ENCODE measurements around the gene ZNF892. TPM values are rescaled to one million over a fixed set of nuclear protein-coding genes. Genes with fewer than 3 reads are reported as not detected.

Gene ZNF892
- total RNA-seq: 1.4 TPM

DNA sequence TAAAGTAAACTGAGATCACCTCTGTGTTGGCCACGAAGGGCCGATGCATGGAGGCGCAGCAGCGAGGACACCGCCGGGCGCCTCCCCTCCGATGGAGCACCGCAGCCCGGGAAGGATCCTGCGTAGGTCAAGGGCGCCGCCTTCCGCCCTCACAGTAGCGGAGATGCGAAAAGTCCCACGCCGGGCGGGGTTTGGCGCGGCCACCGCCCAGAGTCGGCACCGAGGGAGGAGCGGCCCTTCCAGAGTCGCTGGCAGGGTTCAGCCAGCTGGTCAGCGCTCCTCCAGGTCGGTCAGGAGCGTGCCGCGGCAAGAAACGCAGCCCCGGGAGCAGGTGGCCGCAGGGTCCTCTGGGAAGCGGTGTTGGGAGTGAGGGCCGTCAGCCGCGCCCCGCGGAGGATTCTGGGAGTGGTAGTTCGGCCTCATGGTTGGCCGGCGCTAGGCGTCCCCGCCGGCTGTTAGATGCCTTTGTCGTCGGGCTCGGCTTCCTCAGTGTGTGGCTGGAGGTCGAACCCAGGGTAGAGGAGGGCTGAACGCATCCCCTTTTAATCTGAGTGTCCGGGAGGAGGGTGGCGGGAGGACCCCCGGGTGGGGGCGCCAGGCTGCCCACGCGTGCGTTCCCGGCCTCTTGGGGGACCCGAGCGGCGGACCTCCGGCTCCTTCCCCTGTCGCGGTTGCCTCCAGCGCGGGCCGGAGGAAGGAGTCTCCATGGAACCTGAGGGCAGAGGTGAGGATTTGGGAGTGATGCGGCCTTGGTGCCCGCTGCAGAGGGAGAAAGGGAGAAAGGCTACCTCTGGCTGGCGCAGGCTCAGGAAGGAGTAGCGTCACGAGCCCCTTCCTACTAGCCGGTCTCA lies at the start of gene ZNF892:
ZNF892 (plus strand) TSS at position 411 of the 851 bp plus-strand sequence; CDS start at position 706, 295 bp downstream.
- peaks cover 14 to 25% of the 10 kb centered on the region in 2 donors for H3K9me3 ChIP-seq
- DNase-seq (ENCODE audit: low spot score in 2 of 2): peak; percentile 38 to 94
- TF ChIP-seq, protein P1, sequence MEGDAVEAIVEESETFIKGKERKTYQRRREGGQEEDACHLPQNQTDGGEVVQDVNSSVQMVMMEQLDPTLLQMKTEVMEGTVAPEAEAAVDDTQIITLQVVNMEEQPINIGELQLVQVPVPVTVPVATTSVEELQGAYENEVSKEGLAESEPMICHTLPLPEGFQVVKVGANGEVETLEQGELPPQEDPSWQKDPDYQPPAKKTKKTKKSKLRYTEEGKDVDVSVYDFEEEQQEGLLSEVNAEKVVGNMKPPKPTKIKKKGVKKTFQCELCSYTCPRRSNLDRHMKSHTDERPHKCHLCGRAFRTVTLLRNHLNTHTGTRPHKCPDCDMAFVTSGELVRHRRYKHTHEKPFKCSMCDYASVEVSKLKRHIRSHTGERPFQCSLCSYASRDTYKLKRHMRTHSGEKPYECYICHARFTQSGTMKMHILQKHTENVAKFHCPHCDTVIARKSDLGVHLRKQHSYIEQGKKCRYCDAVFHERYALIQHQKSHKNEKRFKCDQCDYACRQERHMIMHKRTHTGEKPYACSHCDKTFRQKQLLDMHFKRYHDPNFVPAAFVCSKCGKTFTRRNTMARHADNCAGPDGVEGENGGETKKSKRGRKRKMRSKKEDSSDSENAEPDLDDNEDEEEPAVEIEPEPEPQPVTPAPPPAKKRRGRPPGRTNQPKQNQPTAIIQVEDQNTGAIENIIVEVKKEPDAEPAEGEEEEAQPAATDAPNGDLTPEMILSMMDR (IDR thresholded peaks at IDR 0.05): peak in 2 of 3 experiments; percentile 44 to 59
- peak within 1 kb of the TSS; percentile 52 to 89 for H3K4me3 ChIP-seq
- no peaks in the 10 kb centered on the region for H3K27me3 ChIP-seq
- H3K27ac ChIP-seq: peak within 1 kb of the TSS; percentile 89 to 94
- peaks cover 11 to 26% of the 10 kb centered on the region in 2 donors for H3K36me3 ChIP-seq
- no peaks in the 10 kb centered on the region for H3K4me1 ChIP-seq
- intact Hi-C loops (cut with DNase I): loop anchor here (1.0 to 2.0 kb wide), 3 partner anchors 15 to 85 kb away; partner anchors contain the start of gene ZNF2

DNA sequence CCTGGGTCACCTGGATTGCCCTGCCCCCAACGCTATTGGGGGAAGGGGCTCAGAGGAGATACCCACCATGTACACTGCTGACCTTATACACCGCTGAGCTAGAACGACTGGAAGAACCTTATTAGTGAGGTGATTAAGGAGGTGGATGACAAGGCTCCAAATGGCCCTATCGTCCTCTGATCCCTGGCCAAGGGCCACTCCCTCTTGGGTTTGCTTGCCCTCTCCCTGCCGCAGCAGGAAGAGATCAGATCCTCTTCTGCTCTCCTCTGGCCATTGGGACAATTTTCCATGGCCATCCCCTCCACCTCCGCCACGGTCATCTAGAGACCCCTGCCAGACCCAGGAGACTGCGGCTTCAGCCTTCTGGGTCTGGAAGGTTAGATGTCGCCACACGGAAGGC lies 48.9 kb upstream of the ZNF892 start:
- no peak for DNase-seq (ENCODE audit: low spot score in 2 of 2)
- no peaks in the 10 kb centered on the region for H3K27me3 ChIP-seq
- intact Hi-C loops (cut with DNase I): no loop called here
- H3K36me3 ChIP-seq: peaks cover 23 to 37% of the 10 kb centered on the region in 2 donors
- H3K4me1 ChIP-seq: peaks cover 4 to 10% of the 10 kb centered on the region in 2 donors
- TF ChIP-seq, protein P1 (IDR thresholded peaks at IDR 0.05): no peak
- H3K4me3 ChIP-seq: peak overlapping the region; percentile 72 to 79
- H3K9me3 ChIP-seq: peaks cover 0 to 7% of the 10 kb centered on the region in 2 donors
- H3K27ac ChIP-seq: peak overlapping the region in 1 of 2 donors; percentile 76

DNA sequence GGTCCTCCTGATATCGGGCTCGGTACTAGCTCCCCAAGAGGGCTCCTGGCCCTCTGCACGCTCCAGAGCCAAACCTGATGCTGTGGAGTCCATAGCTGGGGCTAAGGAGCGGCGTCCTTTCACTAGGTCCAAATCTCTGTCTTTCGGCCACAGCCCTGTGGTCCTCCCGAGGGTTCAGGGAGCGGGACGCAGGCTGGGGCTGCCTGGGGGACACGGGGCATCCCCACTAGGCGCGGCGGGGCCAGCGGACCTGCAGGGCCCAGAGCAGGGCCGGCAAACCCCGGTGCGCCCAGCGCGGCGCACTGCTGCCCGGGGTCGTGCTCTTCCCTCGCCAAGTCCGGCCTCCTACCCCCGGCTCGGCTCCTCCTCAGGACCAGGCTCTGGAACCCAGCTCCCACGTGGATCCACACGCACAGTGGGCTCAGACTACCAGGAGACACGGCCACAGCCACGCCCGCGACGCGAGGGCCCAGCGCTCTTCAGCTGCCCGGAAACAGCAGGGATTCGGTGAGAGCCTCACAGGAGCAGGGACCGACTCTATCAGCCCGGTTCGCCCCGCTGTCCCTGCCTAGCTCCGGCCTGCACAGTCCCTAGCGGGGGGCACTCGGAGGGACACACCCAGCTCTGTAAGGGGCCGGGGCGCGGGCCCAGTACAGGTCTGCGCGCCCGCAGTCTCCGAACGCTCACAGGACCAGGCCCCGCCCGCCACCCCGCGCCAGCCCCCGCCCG lies 48.3 kb upstream of the ZNF892 start:
- TF ChIP-seq, protein P1 (IDR thresholded peaks at IDR 0.05): no peak
- peaks cover 0 to under 1% of the 10 kb centered on the region in 2 donors for H3K9me3 ChIP-seq
- intact Hi-C loops (cut with DNase I): no loop called here
- peaks cover 18 to 31% of the 10 kb centered on the region in 2 donors for H3K36me3 ChIP-seq
- H3K27me3 ChIP-seq: no peaks in the 10 kb centered on the region
- peak overlapping the region; percentile 72 to 79 for H3K4me3 ChIP-seq
- H3K27ac ChIP-seq: peak overlapping the region; percentile 76 to 88
- H3K4me1 ChIP-seq: peaks cover 4 to 10% of the 10 kb centered on the region in 2 donors
- DNase-seq (ENCODE audit: low spot score in 2 of 2): peak in 1 of 2 donors; percentile 71

DNA sequence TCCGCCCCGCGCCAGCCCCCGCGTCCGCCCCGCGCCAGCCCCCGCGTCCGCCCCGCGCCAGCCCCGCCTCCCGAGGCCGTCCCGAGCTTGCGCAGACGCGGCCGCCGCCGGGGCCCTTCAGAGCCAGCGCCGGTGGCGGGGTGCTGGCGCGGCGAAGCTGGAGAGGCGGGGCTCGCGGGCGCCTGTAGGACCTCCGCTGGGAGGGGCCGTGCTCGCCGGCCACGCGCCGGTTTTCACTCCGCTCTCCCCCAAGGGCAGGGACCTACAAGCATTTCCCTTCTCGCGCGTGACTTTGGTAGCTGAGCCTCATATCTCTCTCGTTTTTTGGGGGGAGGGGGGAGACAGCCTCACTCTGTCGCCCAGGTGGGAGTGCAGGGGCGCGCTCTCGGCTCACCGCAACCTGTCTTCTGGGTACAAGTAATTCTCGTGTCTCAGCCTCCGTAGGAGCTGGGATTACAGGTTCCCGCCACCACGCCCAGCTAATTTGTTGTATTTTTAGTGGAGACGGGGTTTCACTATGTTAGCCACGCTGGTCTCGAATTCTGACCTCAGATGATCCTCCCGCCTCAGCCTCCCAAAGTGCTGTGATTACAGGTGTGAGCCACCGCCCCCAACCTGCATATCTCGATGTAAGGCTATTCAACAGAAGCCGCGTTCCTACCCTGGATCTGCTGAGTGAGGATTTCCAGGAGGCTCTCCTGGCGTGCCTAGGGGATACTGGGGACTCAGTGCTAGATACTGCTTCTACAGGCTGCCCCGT lies 47.5 kb upstream of the ZNF892 start, which contains the start of gene ZNF514:
ZNF514 (minus strand) TSS at position 159 of the 760 bp plus-strand sequence. CDS start 6,595 bp downstream, outside the sequence.
- peaks cover 10 to 23% of the 10 kb centered on the region in 2 donors for H3K36me3 ChIP-seq
- H3K4me1 ChIP-seq: peaks cover 4 to 15% of the 10 kb centered on the region in 2 donors
- TF ChIP-seq, protein P1 (IDR thresholded peaks at IDR 0.05): no peak
- intact Hi-C loops (cut with DNase I): no loop called here
- no peaks in the 10 kb centered on the region for H3K27me3 ChIP-seq
- no peaks in the 10 kb centered on the region for H3K9me3 ChIP-seq
- peak in 1 of 2 donors; percentile 84 for DNase-seq (ENCODE audit: low spot score in 2 of 2)
- H3K4me3 ChIP-seq: peak within 1 kb of the TSS; percentile 72 to 79
- H3K27ac ChIP-seq: peak within 1 kb of the TSS; percentile 88

DNA sequence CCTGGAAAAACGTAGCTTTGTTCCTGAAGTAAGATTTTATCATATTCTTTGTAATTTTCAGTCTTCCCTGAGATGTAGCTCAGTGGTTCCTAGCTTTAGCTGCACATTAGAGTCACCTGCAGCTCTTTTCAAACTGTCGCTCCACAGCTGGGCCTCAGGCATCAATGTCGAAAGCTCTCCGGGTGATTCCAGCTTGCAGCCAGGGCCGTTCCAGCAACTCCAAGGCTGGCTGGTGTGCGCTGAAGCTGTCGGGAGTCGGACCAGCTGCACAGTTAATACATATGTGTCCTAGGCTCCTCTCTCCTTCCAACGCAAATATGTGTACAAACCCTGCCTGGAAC lies 42.3 kb upstream of the ZNF892 start:
- Histone ChIP-seq H3K4me1 (peaks cover 5 to 11% of the 10 kb centered on the region in 2 donors), H3K4me3 (peak overlapping the region; percentile 72 to 79), H3K27ac (peak overlapping the region; percentile 81 to 85), H3K9me3 (no peaks in the 10 kb centered on the region), H3K36me3 (no peaks in the 10 kb centered on the region), H3K27me3 (no peaks in the 10 kb centered on the region)
- intact Hi-C loops (cut with DNase I): loop anchor here (1.0 to 2.0 kb wide), 3 partner anchors 42 to 237 kb away; partner anchors contain the start of genes FAHD2A and ZNF892
- TF ChIP-seq, protein P1 (IDR thresholded peaks at IDR 0.05): no peak
- DNase-seq (ENCODE audit: low spot score in 2 of 2): no peak

All from ascending aorta (tissue), 2 donors.